NCI-H1092 (cell line): ENCODE measurements around the gene SLC2A4RG.

ENCODE experiments used
- DNase-seq: peaks from one replicate; lab custom pipeline; 2025; lab: John Stamatoyannopoulos, UW

SLC2A4RG gene

GRCh38 chr20:63739130-63740069 is at the start of gene SLC2A4RG:
Gene SLC2A4RG, plus strand, starts transcription at chr20:63739776. Its CDS starts 137 bp downstream, at chr20:63739913.
- DNase-seq, result peak; percentile 51

DNA sequence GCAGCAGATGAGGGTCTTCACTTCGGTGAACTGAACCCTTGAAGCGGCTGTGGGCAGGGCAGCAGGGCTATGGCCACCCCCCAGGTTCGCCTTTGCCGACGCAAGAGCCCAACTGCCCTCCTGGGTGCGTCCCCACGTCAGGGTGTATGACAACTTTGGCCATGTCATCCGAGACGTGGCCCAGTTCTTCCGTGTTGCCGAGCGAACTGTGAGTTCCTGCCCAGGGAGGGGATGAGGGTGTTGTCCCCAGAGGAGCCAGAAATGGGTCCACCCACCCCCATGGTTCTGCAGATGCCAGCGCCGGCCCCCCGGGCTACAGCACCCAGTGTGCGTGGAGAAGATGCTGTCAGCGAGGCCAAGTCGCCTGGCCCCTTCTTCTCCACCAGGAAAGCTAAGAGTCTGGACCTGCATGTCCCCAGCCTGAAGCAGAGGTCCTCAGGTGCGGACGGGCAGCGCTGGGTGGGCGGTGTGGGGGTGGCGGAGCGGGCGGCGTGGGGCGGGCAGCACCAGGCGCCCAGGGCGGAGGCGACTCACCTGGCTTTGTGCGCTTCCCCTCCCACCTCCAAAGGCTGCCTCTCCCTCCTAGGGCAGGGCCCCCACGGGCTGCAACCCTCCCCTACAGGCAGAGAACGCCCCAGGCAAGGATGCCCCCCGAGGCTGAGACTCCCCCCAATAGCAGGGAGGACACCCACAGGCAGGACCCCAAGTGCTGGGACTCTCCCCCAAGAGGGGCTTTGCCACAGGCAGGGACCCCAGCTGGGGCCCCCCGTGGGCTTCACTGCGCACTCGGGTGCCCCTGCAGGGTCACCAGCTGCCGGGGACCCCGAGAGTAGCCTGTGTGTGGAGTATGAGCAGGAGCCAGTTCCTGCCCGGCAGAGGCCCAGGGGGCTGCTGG is 49.3 kb upstream of the SLC2A4RG start:
- no peak for DNase-seq

GRCh38 chr20:63690898-63691710 is 48.5 kb upstream of the SLC2A4RG start:
- DNase-seq, result no peak

DNA sequence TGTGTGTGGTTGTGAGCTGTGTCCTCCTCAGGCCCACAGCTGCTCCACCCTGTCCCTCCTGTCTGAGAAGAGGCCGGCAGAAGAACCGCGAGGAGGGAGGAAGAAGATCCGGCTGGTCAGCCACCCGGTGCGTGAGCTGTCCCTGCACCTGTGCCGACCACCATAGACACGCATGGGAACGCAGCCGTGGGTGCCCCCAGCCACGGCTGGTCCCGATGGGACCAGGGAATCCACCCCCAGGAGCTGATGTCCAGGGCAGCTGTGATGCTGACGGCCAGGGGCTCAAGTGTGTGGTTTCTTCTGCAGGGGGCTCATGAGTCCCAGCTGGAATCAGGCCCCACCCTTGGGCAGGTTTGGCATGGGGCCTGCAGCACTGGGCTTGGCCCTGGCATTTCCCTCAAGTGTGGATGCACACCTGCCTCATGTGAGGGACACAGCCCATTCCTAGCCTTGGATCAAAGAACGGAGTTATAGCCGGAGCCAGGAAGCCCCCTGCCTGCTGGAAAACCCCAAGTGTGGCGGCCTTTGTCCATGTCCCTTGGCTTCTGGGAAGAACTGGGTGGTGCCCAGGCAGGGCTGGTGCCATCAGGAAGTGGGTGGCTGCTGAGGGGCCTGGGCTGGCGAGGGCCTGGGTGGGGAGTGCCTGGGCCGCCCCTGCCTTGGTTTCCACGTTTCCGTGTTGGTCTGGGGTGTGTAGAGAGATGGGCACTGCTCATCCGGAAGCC is 47.7 kb upstream of the SLC2A4RG start:
- no peak for DNase-seq

DNA sequence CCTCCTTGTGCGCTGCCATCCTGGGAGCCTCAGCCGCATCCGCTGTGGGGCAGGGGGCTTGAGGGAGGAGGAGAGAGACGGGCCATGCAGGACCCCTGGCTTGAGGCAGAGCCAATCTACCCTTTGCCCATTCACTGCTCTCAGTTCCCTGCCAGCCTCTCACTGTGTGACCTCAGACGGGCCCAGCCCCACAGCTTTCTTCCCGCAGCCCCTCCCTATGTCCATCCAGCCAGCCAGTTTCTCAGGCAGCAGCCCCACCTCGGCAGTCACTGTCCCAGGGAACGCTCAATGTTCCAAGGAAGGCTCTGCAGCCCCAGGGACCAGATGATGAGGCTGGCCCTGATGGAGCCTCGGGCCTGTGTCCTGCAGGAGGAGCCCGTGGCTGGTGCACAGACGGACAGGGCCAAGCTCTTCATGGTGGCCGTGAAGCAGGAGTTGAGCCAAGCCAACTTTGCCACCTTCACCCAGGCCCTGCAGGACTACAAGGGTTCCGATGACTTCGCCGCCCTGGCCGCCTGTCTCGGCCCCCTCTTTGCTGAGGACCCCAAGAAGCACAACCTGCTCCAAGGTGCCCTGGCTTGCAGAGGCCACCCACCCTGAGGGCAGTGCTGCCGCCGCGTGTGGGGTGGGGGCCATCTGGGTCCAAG is 47.0 kb upstream of the SLC2A4RG start:
- DNase-seq, result no peak

- DNase-seq, result no peak
Measured at GRCh38 chr20:63693083-63693732, 46.4 kb upstream of the SLC2A4RG start.

- no peak for DNase-seq
Measured at GRCh38 chr20:63693733-63694583, 45.6 kb upstream of the SLC2A4RG start.

GRCh38 chr20:63694584-63695423 is 44.8 kb upstream of the SLC2A4RG start:
- no peak for DNase-seq

DNA sequence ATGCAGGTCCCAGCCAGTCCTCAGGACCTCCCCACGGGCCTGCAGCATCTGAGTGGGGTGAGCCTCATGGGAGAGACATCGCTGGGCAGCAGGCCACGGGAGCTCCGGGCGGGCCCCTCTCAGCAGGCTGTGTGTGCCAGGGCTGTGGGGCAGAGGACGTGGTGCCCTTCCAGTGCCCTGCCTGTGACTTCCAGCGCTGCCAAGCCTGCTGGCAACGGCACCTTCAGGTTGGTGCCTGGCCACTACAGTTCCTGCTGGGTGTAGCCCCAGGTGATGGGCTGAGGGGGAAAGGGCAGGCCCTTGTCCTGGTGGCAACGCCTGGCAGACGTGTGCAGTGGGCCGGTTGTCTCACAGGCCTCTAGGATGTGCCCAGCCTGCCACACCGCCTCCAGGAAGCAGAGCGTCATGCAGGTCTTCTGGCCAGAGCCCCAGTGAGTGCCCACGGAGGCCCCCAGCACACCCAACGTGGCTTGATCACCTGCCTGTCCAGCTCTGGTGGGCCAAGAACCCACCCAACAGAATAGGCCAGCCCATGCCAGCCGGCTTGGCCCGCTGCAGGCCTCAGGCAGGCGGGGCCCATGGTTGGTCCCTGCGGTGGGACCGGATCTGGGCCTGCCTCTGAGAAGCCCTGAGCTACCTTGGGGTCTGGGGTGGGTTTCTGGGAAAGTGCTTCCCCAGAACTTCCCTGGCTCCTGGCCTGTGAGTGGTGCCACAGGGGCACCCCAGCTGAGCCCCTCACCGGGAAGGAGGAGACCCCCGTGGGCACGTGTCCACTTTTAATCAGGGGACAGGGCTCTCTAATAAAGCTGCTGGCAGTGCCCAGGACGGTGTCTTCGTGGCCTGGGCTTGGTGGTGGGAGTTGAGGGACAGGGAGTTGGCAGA is 43.9 kb upstream of the SLC2A4RG start:
- no peak for DNase-seq

GRCh38 chr20:63696306-63696627 is 43.3 kb upstream of the SLC2A4RG start:
- no peak for DNase-seq

- no peak for DNase-seq
Measured at GRCh38 chr20:63696628-63697356, 42.8 kb upstream of the SLC2A4RG start, which contains the start of gene TNFRSF6B. Gene TNFRSF6B, plus strand, starts transcription at chr20:63696652. Its CDS starts 116 bp downstream, at chr20:63696768.

- no peak for DNase-seq
Measured at GRCh38 chr20:63697357-63697867, 42.2 kb upstream of the SLC2A4RG start.

- no peak for DNase-seq
Measured at GRCh38 chr20:63697868-63698545, 41.6 kb upstream of the SLC2A4RG start.

DNA sequence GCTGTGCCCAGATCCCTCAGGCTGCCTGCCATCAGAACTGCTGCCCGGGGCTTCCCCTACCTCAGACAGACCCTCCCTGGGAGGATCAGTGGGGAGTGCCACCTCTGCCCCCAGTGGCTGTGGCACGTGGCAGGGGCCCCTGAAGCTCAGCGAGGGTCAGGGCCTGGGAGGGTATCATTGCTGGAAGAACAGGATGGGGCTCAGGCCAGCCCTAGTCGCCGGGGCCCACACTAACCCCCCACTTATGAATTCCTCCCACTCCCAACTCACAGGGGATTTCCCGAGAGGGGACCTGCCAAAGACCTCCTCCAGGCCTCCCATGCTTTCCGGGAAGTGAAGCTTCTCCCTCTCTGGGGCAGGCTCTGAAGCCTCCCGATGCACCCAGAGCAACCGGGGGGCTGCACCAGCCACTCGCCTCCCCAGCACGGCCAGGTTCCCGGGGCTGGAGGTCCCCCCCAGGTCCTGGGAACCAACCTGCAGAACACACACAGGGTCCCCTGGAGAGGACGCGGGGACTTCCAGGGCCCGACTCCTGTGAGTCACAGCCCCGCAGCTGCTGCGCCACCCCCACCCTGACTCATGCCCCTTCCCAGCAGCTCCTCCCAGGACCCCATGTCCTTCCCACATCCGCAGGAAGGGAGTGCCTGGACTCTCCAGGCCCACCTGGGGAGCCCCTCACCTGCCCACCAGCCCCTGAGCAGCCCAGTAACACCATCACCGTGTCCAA is 40.7 kb upstream of the SLC2A4RG start:
- DNase-seq, result no peak
